Measurements from ENCODE around the gene CDH26.

GRCh38 chr20:60035486-60035885 lies 77.3 kb downstream of the CDH26 start:
- TF ChIP-seq TAF1 (IDR thresholded peaks at IDR 0.05; ENCODE audit: low read depth) (no peak), EP300 (IDR thresholded peaks at IDR 0.05; ENCODE audit: borderline replicate concordance) (no peak), YY1 (IDR thresholded peaks at IDR 0.05; ENCODE audit: low read depth) (no peak), FOXM1 (IDR thresholded peaks at IDR 0.05; ENCODE audit: borderline replicate concordance, low read depth) (no peak), NFIC (IDR thresholded peaks at IDR 0.05) (no peak), RAD21 (IDR thresholded peaks at IDR 0.05; ENCODE audit: low read depth) (no peak), ZBTB7A (IDR thresholded peaks at IDR 0.05; ENCODE audit: low read depth) (no peak), TEAD4 (IDR thresholded peaks at IDR 0.05) (no peak), CEBPB (IDR thresholded peaks at IDR 0.05) (no peak)
- TF ChIP-seq, protein P1, sequence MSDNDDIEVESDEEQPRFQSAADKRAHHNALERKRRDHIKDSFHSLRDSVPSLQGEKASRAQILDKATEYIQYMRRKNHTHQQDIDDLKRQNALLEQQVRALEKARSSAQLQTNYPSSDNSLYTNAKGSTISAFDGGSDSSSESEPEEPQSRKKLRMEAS (IDR thresholded peaks at IDR 0.05), result no peak

Data from Ishikawa (cell line).